LNCaP clone FGC (cell line): ENCODE results near the gene C6orf62.

ENCODE experiments used
- DNase-seq: peaks from one replicate; pipeline ENCODE4 v3.0.0-alpha.2; 2011; ENCODE audit warnings: low read depth
- H3K4me3 ChIP-seq: 2 replicates; pipeline ENCODE4 v1.5.1; 2011; ENCODE audit warnings: mild to moderate bottlenecking, low read depth, low read length, control low read depth
- CTCF ChIP-seq: IDR thresholded peaks from 2 replicates; pipeline ENCODE4 v1.5.1; 2012; ENCODE audit warnings: mild to moderate bottlenecking; ENCODE audit not compliant: control insufficient read depth, insufficient read depth; ENCODE audit errors: extremely low read depth

C6orf62 gene

GRCh38 chr6:24709014-24709711 is 9.8 kb downstream of the C6orf62 start:
- no peak for TF ChIP-seq CTCF
- H3K4me3 ChIP-seq = no peak overlapping the region
- DNase-seq = no peak

- no peak for DNase-seq
- no peak for TF ChIP-seq CTCF
Observed at GRCh38 chr6:24708612-24709011, 10.3 kb downstream of the C6orf62 start.

GRCh38 chr6:24704468-24704867 is 14.5 kb downstream of the C6orf62 start:
- no peak for TF ChIP-seq CTCF
- H3K4me3 ChIP-seq = no peak overlapping the region
- no peak for DNase-seq

More at GRCh38 chr6:24708612-24709011, 10.3 kb downstream of the C6orf62 start:
- H3K4me3 ChIP-seq = no peak overlapping the region

GRCh38 chr6:24702720-24703282 is 16.2 kb downstream of the C6orf62 start:
- TF ChIP-seq CTCF = no peak
- no peak for DNase-seq

GRCh38 chr6:24699521-24700359 is 19.2 kb downstream of the C6orf62 start:
- TF ChIP-seq CTCF = no peak
- no peak overlapping the region for H3K4me3 ChIP-seq
- no peak for DNase-seq

More at GRCh38 chr6:24702720-24703282, 16.2 kb downstream of the C6orf62 start:
- no peak overlapping the region for H3K4me3 ChIP-seq

GRCh38 chr6:24696097-24696496 is 22.9 kb downstream of the C6orf62 start:
- H3K4me3 ChIP-seq = no peak overlapping the region
- no peak for DNase-seq
- TF ChIP-seq CTCF = no peak
